ACHN (cell line): ENCODE results near the gene SLC29A3.

Source experiments
- DNase-seq: peaks from one replicate; pipeline ENCODE4 v3.0.0-alpha.2; 2015
- in situ Hi-C: cut with HindIII; loops from 2 replicates; pipeline ENCODE4 v1.10.0; 2017; ENCODE audit warnings: low sequenced_read_pairs, low pct_ligation_motif_present, low pct_unique_long_range_greater_than_20kb

SLC29A3 gene

GRCh38 chr10:71336632-71337031, 17.6 kb downstream of the SLC29A3 start:
- DNase-seq: no peak

GRCh38 chr10:71337219-71337701, 18.2 kb downstream of the SLC29A3 start:
- DNase-seq: no peak
- in situ Hi-C loops: no loop called here

More at GRCh38 chr10:71336632-71337031, 17.6 kb downstream of the SLC29A3 start:
- in situ Hi-C loops: no loop called here

- in situ Hi-C loops: no loop called here
- DNase-seq: no peak
Observed at GRCh38 chr10:71338728-71339495, 19.9 kb downstream of the SLC29A3 start.

- no peak for DNase-seq
- in situ Hi-C loops: no loop called here
Observed at GRCh38 chr10:71339796-71340589, 20.9 kb downstream of the SLC29A3 start.

- in situ Hi-C loops: no loop called here
- DNase-seq: no peak
Observed at GRCh38 chr10:71342573-71343391, 23.7 kb downstream of the SLC29A3 start.

GRCh38 chr10:71343392-71343773, 24.3 kb downstream of the SLC29A3 start:
- in situ Hi-C loops: no loop called here
- no peak for DNase-seq

GRCh38 chr10:71344154-71344925, 25.3 kb downstream of the SLC29A3 start:
- in situ Hi-C loops: no loop called here
- no peak for DNase-seq

GRCh38 chr10:71344993-71345480, 26.0 kb downstream of the SLC29A3 start:
- in situ Hi-C loops: no loop called here
- no peak for DNase-seq

GRCh38 chr10:71345694-71346093, 26.6 kb downstream of the SLC29A3 start:
- in situ Hi-C loops: no loop called here
- DNase-seq: no peak

GRCh38 chr10:71346731-71347130, 27.7 kb downstream of the SLC29A3 start:
- in situ Hi-C loops: no loop called here
- no peak for DNase-seq

- in situ Hi-C loops: no loop called here
- DNase-seq: no peak
Observed at GRCh38 chr10:71347587-71348395, 28.7 kb downstream of the SLC29A3 start.

GRCh38 chr10:71348850-71349249, 29.8 kb downstream of the SLC29A3 start:
- no peak for DNase-seq
- in situ Hi-C loops: no loop called here

GRCh38 chr10:71349406-71349805, 30.3 kb downstream of the SLC29A3 start:
- in situ Hi-C loops: no loop called here
- no peak for DNase-seq

GRCh38 chr10:71351087-71351486, 32.0 kb downstream of the SLC29A3 start:
- no peak for DNase-seq
- in situ Hi-C loops: no loop called here

GRCh38 chr10:71351628-71352319, 32.7 kb downstream of the SLC29A3 start:
- in situ Hi-C loops: no loop called here
- DNase-seq: no peak

GRCh38 chr10:71353639-71354038, 34.6 kb downstream of the SLC29A3 start:
- in situ Hi-C loops: no loop called here
- no peak for DNase-seq

GRCh38 chr10:71354776-71355175, 35.7 kb downstream of the SLC29A3 start:
- in situ Hi-C loops: no loop called here
- DNase-seq: no peak
